Adrenal gland (tissue), 12 donors: ENCODE measurements around the gene PER3. TPM values are rescaled to one million over a fixed set of nuclear protein-coding genes. Genes with fewer than 3 reads are reported as not detected.

Experiments
- DNase-seq, 7 donors: peaks; one replicate each; pipeline ENCODE4 v3.0.0-alpha.2; 2019 to 2020
- H3K27ac ChIP-seq, 5 donors: fragments of 200-600 bp; sonication (generic) in 4 of 5; 1 replicate in 3 of 5; 2 replicates in 2 of 5; pipeline versions ENCODE4 v1.5.1 to v1.8.0; 2016 to 2020; ENCODE audit warnings: mild to moderate bottlenecking in 1 of 5
- H3K27me3 ChIP-seq: fragments of 200-600 bp; 2 replicates; pipeline ENCODE4 v1.8.0; 2021
- H3K36me3 ChIP-seq, 2 donors: fragments of 200-600 bp; replicated peaks in 1 of 2; 1 replicate in 1 of 2; 2 replicates in 1 of 2; pipeline versions ENCODE4 v1.5.1 to v1.8.0; 2018 to 2022
- H3K4me1 ChIP-seq, 2 donors: fragments of 200-600 bp; replicated peaks in 1 of 2; 1 replicate in 1 of 2; 2 replicates in 1 of 2; pipeline versions ENCODE4 v1.5.1 to v1.8.0; 2018 to 2021
- H3K4me3 ChIP-seq, 4 donors: fragments of 200-600 bp; sonication (generic) in 3 of 4; one replicate each; pipeline ENCODE4 v1.5.1; 2016 to 2018
- H3K9me3 ChIP-seq, 3 donors: fragments of 200-600 bp; sonication (generic) in 1 of 3; replicated peaks in 1 of 3; 1 replicate in 2 of 3; 2 replicates in 1 of 3; pipeline versions ENCODE4 v1.5.1 to v1.8.0; 2016 to 2021
- CTCF ChIP-seq, 6 experiments: fragments of 450-650 bp in 4 of 6; fragments of 200-600 bp in 2 of 6; sonication (generic) in 1 of 6; IDR thresholded peaks; 1 replicate in 5 of 6; 2 replicates in 1 of 6; pipeline versions ENCODE4 v1.5.1 to v1.8.0; 2016 to 2021; ENCODE audit warnings: antibody characterized with exemption in 6 of 6, mild to moderate bottlenecking in 2 of 6, moderate library complexity in 1 of 6
- POLR2A ChIP-seq, 2 donors: fragments of 450-650 bp; IDR thresholded peaks; one replicate each; pipeline ENCODE4 v1.6.1; 2017; ENCODE audit warnings: antibody characterized with exemption in 2 of 2, mild to moderate bottlenecking in 2 of 2, moderate library complexity in 1 of 2
- WGBS, 4 donors: extraction: QIAGEN DNeasy Blood & Tissue Kit in 2 of 4; methylation state at CpG; one replicate each; pipeline versions ENCODE4 v1.1.5 to v1.1.7; 2013 to 2017; 5-methylcytosine and 5-hydroxymethylcytosine counted together
- intact Hi-C, 2 donors: fragments of 100-400 bp; cut with DNase I; formaldehyde crosslinking; loops; one replicate each; pipeline versions ENCODE4 v1.14.1 to v1.15.0; 2022 to 2023
- polyA plus RNA-seq, 3 donors: library from polyadenylated mRNA; stranded (reverse); fragments of 200-250 nt in 2 of 3; fragments of 350-450 nt in 1 of 3; fragmentation: Illumina TruSeq in 1 of 3; extraction: RNeasy Lipid Tissue Mini Kit (QIAGEN cat#74804) in 1 of 3; gene quantifications; one replicate each; pipeline ENCODE4 v1.2.3, GENCODE V29; 2013 to 2014
- total RNA-seq, 9 donors: library from RNA; depleted of rRNA in 4 of 9; stranded (reverse); fragments of >200 nt in 4 of 9; fragments of 120-200 nt in 1 of 9; fragmentation: NEBNext Ultra II Directional in 1 of 9; extraction: Animal tissue kit (Norgen Biotek cat#: 25700) in 1 of 9; gene quantifications; one replicate each; pipeline versions ENCODE4 v1.1.0 to v1.2.4, GENCODE V29; 2013 to 2023
- donor health status: healthy with polysubstance abuse.
- donor health status: Bipolar disorder and iron deficiency.
- donor health status: DM: yes; HTN: yes; CAD: no.
- donor health status: DM: no; HTN: no; CAD: no.
- donor health status: DM: no; HTN: no; CAD: no.
- donor health status: DM: yes; HTN: yes; CAD: no.

Gene PER3
- total and polyA plus RNA-seq, 12 donors, result 8.8 to 29.0 (median 16.9) TPM

DNA sequence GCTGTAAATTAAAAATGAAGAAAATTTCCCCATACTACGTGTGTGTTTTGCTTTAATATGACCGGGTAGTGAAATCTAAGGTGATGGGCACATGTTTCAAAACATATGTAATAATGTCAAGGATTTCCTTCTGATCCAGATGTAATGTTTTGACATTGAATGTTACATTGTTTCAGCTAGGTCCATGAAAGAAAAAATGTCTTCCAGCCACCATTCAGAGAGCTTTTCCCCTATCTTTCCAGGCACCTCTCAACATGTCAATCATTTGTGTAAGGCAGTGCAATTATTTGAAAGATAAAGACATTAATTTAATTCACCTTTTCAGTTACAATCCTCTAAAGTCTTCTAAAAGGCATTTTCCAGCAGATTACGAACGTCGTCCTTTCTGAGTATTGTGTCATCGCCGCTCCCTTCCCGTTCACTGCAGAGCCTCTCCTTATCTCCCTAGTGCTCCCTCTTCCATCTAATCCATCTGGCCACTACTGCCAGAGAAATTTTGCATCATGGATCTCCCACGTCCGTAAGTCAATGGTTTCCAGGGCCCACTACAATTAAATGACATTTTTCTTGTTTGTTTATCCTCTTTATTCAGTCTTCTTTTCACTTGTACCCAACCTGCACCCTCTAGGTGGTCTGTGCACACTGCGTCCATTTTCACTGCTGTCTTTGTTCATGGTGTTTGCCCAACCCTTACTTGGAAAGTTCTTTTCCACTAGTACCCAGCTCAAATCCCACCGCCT is 14.2 kb upstream of the PER3 start:
- H3K9me3 ChIP-seq, result no peaks in the 10 kb centered on the region
- WGBS, 4 donors, result 83 to 89% (median 84%) methylated on average over 12 of the region's 12 CpGs

DNA sequence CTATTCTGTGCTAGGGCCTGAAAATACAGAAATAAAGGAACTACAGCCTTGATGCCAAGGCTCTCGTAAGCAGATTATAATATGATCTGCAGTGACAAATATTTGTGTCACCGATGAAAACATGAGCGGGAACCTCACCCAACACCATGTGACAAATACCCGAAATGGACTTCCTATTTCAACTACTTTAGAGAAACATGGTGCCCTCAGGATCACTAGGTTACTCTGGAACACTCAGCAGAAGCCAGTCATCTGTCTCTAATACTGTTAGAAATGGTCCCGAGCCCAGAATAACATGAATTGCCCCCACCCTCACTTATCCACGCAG is 13.5 kb upstream of the PER3 start:
- Histone ChIP-seq H3K27me3 (no peaks in the 10 kb centered on the region), H3K9me3 (no peaks in the 10 kb centered on the region), H3K4me3 (peak overlapping the region in 3 of 4 donors; percentile 35 to 100 (median 93)), H3K4me1 (peaks cover 7 to 14% of the 10 kb centered on the region in 2 donors), H3K36me3 (no peaks in the 10 kb centered on the region), H3K27ac (peak overlapping the region in 4 of 5 donors; percentile 90 to 98 (median 96))
- intact Hi-C loops, result no loop called here
- WGBS, 4 donors, result 7 to 12% (median 8%) methylated on average over 5 to 6 of the region's 6 CpGs
- DNase-seq, result peak in 3 of 7 donors; percentile 28 to 36 (median 35)
- TF ChIP-seq POLR2A (IDR thresholded peaks at IDR 0.05), result no peak
- TF ChIP-seq CTCF (IDR thresholded peaks at IDR 0.05), result no peak

More for the DNA sequence above, 14.2 kb upstream of the PER3 start:
- TF ChIP-seq CTCF (IDR thresholded peaks at IDR 0.05), result no peak
- no peak for TF ChIP-seq POLR2A (IDR thresholded peaks at IDR 0.05)
- H3K36me3 ChIP-seq, result no peaks in the 10 kb centered on the region
- DNase-seq, result no peak
- intact Hi-C loops, result no loop called here
- H3K4me3 ChIP-seq, result no peak overlapping the region
- H3K27me3 ChIP-seq, result no peaks in the 10 kb centered on the region
- H3K4me1 ChIP-seq, result peaks cover 7 to 14% of the 10 kb centered on the region in 2 donors
- peak overlapping the region in 1 of 5 donors; percentile 90 for H3K27ac ChIP-seq

- H3K27ac ChIP-seq, result peak within 1 kb of the TSS; percentile 73 to 98 (median 94)
- H3K4me3 ChIP-seq, result peak within 1 kb of the TSS; percentile 50 to 100 (median 90)
- 0 to 1% (median 0%) methylated on average over 17 to 97 of the region's 97 CpGs for WGBS, 4 donors
- TF ChIP-seq POLR2A (IDR thresholded peaks at IDR 0.05) (peak; percentile 66 to 80), CTCF (IDR thresholded peaks at IDR 0.05) (no peak)
- peak; percentile 88 to 94 (median 90) for DNase-seq
- no peaks in the 10 kb centered on the region for H3K9me3 ChIP-seq
- intact Hi-C loops, result no loop called here
- peaks cover 7 to 14% of the 10 kb centered on the region in 2 donors for H3K4me1 ChIP-seq
- no peaks in the 10 kb centered on the region for H3K36me3 ChIP-seq
- H3K27me3 ChIP-seq, result no peaks in the 10 kb centered on the region
These were observed 12.9 kb upstream of the PER3 start, which contains the start of gene VAMP3 for GRCh38 chr1:7770997-7771822. Gene VAMP3 (plus strand): TSS chr1:7771296. CDS start chr1:7771384, 88 bp downstream.

DNA sequence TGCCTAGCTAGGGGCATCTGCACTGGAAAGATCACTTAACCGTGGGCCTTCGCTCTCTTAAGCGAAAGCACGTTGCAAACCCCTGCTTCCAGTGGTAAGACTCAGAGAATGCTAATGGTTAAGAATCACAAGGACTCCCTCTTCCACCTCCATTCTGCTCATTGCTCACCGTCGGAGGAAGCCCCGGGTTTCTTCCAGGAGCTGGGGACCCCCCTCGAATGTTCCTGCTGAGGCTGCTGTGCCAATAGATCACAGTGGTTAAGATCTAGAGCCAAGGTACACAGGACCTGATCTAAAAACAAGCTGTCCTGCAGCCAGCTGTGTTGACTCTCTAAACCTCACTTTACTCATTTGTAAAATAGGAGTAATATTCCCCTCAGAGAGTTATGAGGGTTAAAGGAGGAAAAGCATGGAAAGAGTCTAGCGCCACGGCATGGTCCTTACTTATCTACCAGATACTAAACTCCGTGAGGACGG is 12.2 kb upstream of the PER3 start:
- no peak for DNase-seq
- Histone ChIP-seq H3K4me1 (peaks cover 7 to 14% of the 10 kb centered on the region in 2 donors), H3K36me3 (peaks cover 0 to under 1% of the 10 kb centered on the region in 2 donors), H3K27me3 (no peaks in the 10 kb centered on the region), H3K27ac (peak overlapping the region; percentile 73 to 98 (median 94)), H3K9me3 (no peaks in the 10 kb centered on the region), H3K4me3 (peak overlapping the region; percentile 19 to 100 (median 90))
- intact Hi-C loops, result no loop called here
- WGBS, 4 donors, result 14 to 26% (median 17%) methylated on average over 12 of the region's 12 CpGs
- TF ChIP-seq CTCF (IDR thresholded peaks at IDR 0.05) (no peak), POLR2A (IDR thresholded peaks at IDR 0.05) (no peak)
